Liver (tissue), 9 donors: ENCODE measurements around the gene SUSD4. TPM values are rescaled to one million over a fixed set of nuclear protein-coding genes. Genes with fewer than 3 reads are reported as not detected.

Experiments used
- DNase-seq: peaks from one replicate; pipeline ENCODE4 v3.0.0-alpha.2; 2017; ENCODE audit warnings: low spot score
- H3K27ac ChIP-seq, 2 donors: one replicate each; pipeline ENCODE4 v1.7.0; 2013; ENCODE audit warnings: inconsistent platforms in 2 of 2, low read length in 2 of 2, control low read depth in 1 of 2, low read depth in 1 of 2, mild to moderate bottlenecking in 1 of 2
- H3K27me3 ChIP-seq, 4 donors: one replicate each; pipeline versions ENCODE4 v1.6.1 to v1.7.0; 2013; ENCODE audit warnings: low read length in 3 of 4, inconsistent platforms in 1 of 4, mild to moderate bottlenecking in 1 of 4, moderate library complexity in 1 of 4; ENCODE audit not compliant: control insufficient read depth in 4 of 4, insufficient read depth in 4 of 4
- H3K36me3 ChIP-seq, 4 donors: one replicate each; pipeline versions ENCODE4 v1.6.1 to v1.7.0; 2013; ENCODE audit warnings: low read length in 3 of 4, mild to moderate bottlenecking in 3 of 4, low read depth in 1 of 4, moderate library complexity in 1 of 4; ENCODE audit not compliant: control insufficient read depth in 4 of 4, insufficient read depth in 3 of 4
- H3K4me1 ChIP-seq, 4 donors: one replicate each; pipeline versions ENCODE4 v1.6.1 to v1.7.0; 2013; ENCODE audit warnings: low read length in 3 of 4, mild to moderate bottlenecking in 3 of 4, moderate library complexity in 1 of 4; ENCODE audit not compliant: control insufficient read depth in 4 of 4, insufficient read depth in 4 of 4
- H3K4me3 ChIP-seq, 3 donors: one replicate each; pipeline versions ENCODE4 v1.6.1 to v1.7.0; 2013; ENCODE audit warnings: low read length in 3 of 3, control low read depth in 1 of 3, low read depth in 1 of 3, mild to moderate bottlenecking in 1 of 3
- H3K9ac ChIP-seq, 2 donors: one replicate each; pipeline ENCODE4 v1.7.0; 2013; ENCODE audit warnings: low read length in 2 of 2, mild to moderate bottlenecking in 2 of 2, moderate library complexity in 2 of 2, control low read depth in 1 of 2, low read depth in 1 of 2
- H3K9me3 ChIP-seq, 4 donors: one replicate each; pipeline versions ENCODE4 v1.6.1 to v1.7.0; 2013; ENCODE audit warnings: low read length in 3 of 4; ENCODE audit not compliant: control insufficient read depth in 4 of 4
- EGR1 ChIP-seq, 2 donors: IDR thresholded peaks; 2 replicates each; pipeline ENCODE4 v1.6.1; 2016 to 2018; ENCODE audit warnings: antibody characterized with exemption in 2 of 2, low read depth in 2 of 2
- FOXA1 ChIP-seq: IDR thresholded peaks from 2 replicates; pipeline ENCODE4 v1.6.1; 2016; ENCODE audit warnings: antibody characterized with exemption
- GABPA ChIP-seq, 2 donors: IDR thresholded peaks in 1 of 2; conservative IDR thresholded peaks in 1 of 2; 2 replicates each; pipeline ENCODE4 v1.6.1; 2016; ENCODE audit warnings: antibody characterized with exemption in 2 of 2, mild to moderate bottlenecking in 1 of 2, moderate library complexity in 1 of 2
- HNF4A ChIP-seq, 2 donors: conservative IDR thresholded peaks; 2 replicates each; pipeline ENCODE4 v1.6.1; 2016; ENCODE audit warnings: antibody characterized with exemption in 2 of 2, mild to moderate bottlenecking in 2 of 2
- HNF4G ChIP-seq: IDR thresholded peaks from 2 replicates; pipeline ENCODE4 v1.6.1; 2016; ENCODE audit warnings: antibody characterized with exemption
- JUND ChIP-seq, 2 donors: IDR thresholded peaks; 2 replicates each; pipeline ENCODE4 v1.6.1; 2016; ENCODE audit warnings: antibody characterized with exemption in 2 of 2
- RAD21 ChIP-seq, 2 donors: IDR thresholded peaks; 2 replicates each; pipeline ENCODE4 v1.6.1; 2016; ENCODE audit warnings: antibody characterized with exemption in 2 of 2, mild to moderate bottlenecking in 2 of 2
- RXRA ChIP-seq, 2 donors: IDR thresholded peaks; 2 replicates each; pipeline ENCODE4 v1.6.1; 2017 to 2018; ENCODE audit warnings: antibody characterized with exemption in 2 of 2, mild to moderate bottlenecking in 1 of 2
- SP1 ChIP-seq: IDR thresholded peaks from 2 replicates; pipeline ENCODE4 v1.6.1; 2018; ENCODE audit warnings: antibody characterized with exemption, mild to moderate bottlenecking
- YY1 ChIP-seq: IDR thresholded peaks from 2 replicates; pipeline ENCODE4 v1.6.1; 2016; ENCODE audit warnings: antibody characterized with exemption, mild to moderate bottlenecking
- WGBS: extraction: QIAGEN DNeasy Blood & Tissue Kit; methylation state at CpG from one replicate; pipeline ENCODE4 v1.1.7; 2013; 5-methylcytosine and 5-hydroxymethylcytosine counted together
- polyA plus RNA-seq, 2 donors: library from polyadenylated mRNA; stranded (reverse) in 1 of 2; unstranded in 1 of 2; fragments of 200-250 nt in 1 of 2; fragments of >200 nt in 1 of 2; fragmentation: Nextera tagmentation in 1 of 2; extraction: Ambion mirVana in 1 of 2; gene quantifications; one replicate each; pipeline versions ENCODE4 v1.2.1 to v1.2.3, GENCODE V29; 2013 to 2015
- total RNA-seq, 2 donors: library from RNA; depleted of rRNA; stranded (reverse); fragments of >200 nt; gene quantifications; one replicate each; pipeline ENCODE4 v1.2.3, GENCODE V29; 2014
- TF ChIP-seq, protein P1 (sequence below): fragments of 150-350 bp; IDR thresholded peaks from 2 replicates; pipeline ENCODE4 v1.5.1; 2017; ENCODE audit warnings: improper control_type of control experiment, low read depth, low read length; ENCODE audit not compliant: missing input control
- TF ChIP-seq, protein P2 (sequence below): IDR thresholded peaks from 2 replicates; pipeline ENCODE4 v1.6.1; 2016; ENCODE audit warnings: antibody characterized with exemption
- TF ChIP-seq, protein P3 (sequence below): IDR thresholded peaks from 2 replicates; pipeline ENCODE4 v1.6.1; 2016; ENCODE audit warnings: antibody characterized with exemption
- donor health status: healthy.
- donor health status: healthy.
- donor health status: healthy.
- donor health status: healthy.
- donor health status: healthy.

Gene SUSD4
- total and polyA plus RNA-seq, 4 donors = 1.1 to 3.8 (median 1.8) TPM

DNA sequence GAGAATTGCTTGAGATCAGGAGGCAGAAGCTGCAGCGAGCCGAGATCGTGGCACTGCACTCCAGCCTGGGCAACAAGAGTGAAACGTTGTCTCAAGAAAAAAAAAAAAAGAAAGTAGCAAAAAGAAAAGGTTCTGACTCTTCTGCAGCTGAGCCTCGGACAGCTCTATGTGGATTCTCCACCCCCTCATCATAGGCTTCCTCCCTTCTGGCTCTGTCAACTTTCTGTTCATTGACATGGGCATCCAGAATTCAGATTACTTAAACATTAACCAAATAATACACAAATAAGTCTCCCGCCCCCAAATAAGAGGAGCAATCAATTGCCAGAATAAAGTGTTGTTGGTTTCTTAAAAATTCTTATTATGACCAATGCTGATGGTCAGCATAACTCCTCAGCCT, 10.0 kb downstream of the SUSD4 start (continued):
- TF ChIP-seq, protein P1, sequence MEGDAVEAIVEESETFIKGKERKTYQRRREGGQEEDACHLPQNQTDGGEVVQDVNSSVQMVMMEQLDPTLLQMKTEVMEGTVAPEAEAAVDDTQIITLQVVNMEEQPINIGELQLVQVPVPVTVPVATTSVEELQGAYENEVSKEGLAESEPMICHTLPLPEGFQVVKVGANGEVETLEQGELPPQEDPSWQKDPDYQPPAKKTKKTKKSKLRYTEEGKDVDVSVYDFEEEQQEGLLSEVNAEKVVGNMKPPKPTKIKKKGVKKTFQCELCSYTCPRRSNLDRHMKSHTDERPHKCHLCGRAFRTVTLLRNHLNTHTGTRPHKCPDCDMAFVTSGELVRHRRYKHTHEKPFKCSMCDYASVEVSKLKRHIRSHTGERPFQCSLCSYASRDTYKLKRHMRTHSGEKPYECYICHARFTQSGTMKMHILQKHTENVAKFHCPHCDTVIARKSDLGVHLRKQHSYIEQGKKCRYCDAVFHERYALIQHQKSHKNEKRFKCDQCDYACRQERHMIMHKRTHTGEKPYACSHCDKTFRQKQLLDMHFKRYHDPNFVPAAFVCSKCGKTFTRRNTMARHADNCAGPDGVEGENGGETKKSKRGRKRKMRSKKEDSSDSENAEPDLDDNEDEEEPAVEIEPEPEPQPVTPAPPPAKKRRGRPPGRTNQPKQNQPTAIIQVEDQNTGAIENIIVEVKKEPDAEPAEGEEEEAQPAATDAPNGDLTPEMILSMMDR = no peak
- TF ChIP-seq GABPA (IDR thresholded peaks at IDR 0.05 in 1 of 2, conservative IDR thresholded peaks at IDR 0.05 in 1 of 2) (no peak), HNF4A (conservative IDR thresholded peaks at IDR 0.05) (no peak)
- TF ChIP-seq, protein P2, sequence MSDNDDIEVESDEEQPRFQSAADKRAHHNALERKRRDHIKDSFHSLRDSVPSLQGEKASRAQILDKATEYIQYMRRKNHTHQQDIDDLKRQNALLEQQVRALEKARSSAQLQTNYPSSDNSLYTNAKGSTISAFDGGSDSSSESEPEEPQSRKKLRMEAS = no peak
- TF ChIP-seq, protein P3, sequence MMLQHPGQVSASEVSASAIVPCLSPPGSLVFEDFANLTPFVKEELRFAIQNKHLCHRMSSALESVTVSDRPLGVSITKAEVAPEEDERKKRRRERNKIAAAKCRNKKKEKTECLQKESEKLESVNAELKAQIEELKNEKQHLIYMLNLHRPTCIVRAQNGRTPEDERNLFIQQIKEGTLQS = no peak

DNA sequence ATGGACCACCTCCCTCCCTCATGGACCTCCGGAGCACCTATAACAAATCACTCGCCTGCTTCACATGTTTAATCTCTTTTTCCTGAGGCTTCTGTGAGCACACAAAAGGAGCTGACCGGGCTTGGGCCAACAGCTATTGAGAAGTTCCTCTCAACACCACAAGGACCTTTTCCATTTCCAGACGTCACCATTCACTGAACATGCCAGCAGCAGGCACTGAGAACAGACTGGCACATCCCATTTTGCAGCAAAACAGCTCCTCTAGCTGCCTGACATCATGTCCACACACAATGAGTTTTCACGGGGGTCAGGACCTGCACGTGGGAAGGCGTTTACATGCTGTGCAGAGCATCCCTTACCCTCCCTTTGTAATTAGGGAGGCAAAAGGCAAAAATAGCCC, 11.0 kb downstream of the SUSD4 start:
- TF ChIP-seq SP1 (no peak), RAD21 (IDR thresholded peaks at IDR 0.05) (no peak), RXRA (IDR thresholded peaks at IDR 0.05) (no peak), EGR1 (IDR thresholded peaks at IDR 0.05; ENCODE audit: low read depth in 2 of 2) (no peak), JUND (IDR thresholded peaks at IDR 0.05) (no peak), FOXA1 (no peak), YY1 (no peak), HNF4G (no peak), GABPA (IDR thresholded peaks at IDR 0.05 in 1 of 2, conservative IDR thresholded peaks at IDR 0.05 in 1 of 2) (no peak), HNF4A (conservative IDR thresholded peaks at IDR 0.05) (no peak)
- TF ChIP-seq, protein P3 = no peak
- TF ChIP-seq, protein P1 = no peak
- WGBS = 69% methylated on average over 7 of the region's 7 CpGs
- no peak overlapping the region for H3K27ac ChIP-seq
- no peak overlapping the region for H3K9ac ChIP-seq
- H3K4me3 ChIP-seq = no peak overlapping the region
- H3K4me1 ChIP-seq = peaks cover 3 to 11% (median 7%) of the 10 kb centered on the region in 4 donors
- H3K27me3 ChIP-seq = no peaks in the 10 kb centered on the region
- no peaks in the 10 kb centered on the region for H3K9me3 ChIP-seq
- no peaks in the 10 kb centered on the region for H3K36me3 ChIP-seq
- DNase-seq = no peak

DNA sequence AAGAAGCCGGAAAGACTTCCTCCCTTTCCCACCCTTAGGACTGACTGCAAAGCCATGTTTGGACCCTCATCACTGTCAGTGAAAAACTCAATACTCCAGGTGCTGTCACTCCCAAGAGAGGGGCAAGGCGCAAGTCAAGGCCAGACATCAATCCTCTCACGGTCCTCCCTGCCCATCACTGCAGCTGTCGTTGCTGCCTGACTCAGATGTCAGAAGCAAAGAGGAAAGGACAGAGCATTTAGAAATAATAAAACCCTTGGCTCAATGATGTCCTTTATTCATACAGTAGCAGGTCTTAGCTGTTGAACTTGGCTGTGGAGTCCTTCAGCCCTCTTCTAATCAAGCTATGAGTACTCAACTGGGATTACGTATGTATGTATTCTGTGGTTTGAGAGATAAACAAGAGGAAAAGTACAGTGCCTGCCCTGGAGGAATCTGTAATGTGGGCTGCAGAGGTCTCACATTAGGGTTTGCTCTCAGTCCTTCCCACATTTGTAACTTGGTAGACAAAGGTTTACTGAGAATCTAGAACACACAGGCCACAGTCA, 13.5 kb downstream of the SUSD4 start:
- no peaks in the 10 kb centered on the region for H3K36me3 ChIP-seq
- DNase-seq = no peak
- H3K9me3 ChIP-seq = no peaks in the 10 kb centered on the region
- no peak overlapping the region for H3K4me3 ChIP-seq
- H3K27ac ChIP-seq = no peak overlapping the region
- peaks cover 3 to 11% (median 7%) of the 10 kb centered on the region in 4 donors for H3K4me1 ChIP-seq
- H3K9ac ChIP-seq = no peak overlapping the region
- no peak for TF ChIP-seq FOXA1
- TF ChIP-seq GABPA (IDR thresholded peaks at IDR 0.05 in 1 of 2, conservative IDR thresholded peaks at IDR 0.05 in 1 of 2) = no peak
- WGBS = 82% methylated on average over 5 of the region's 5 CpGs
- H3K27me3 ChIP-seq = no peaks in the 10 kb centered on the region
